ENCODE results near the gene TRIM31. TPM values are rescaled to one million over a fixed set of nuclear protein-coding genes. Genes with fewer than 3 reads are reported as not detected.

TRIM31 gene
- total RNA-seq, 2 experiments from 2014 or later, result not detected

GRCh38 chr6:30093951-30094661 is 18.8 kb downstream of the TRIM31 start:
- Histone ChIP-seq H3K4me3 (ENCODE audit: low read depth, low read length, poor library complexity, severe bottlenecking) (no peak overlapping the region), H3K79me2 (ENCODE audit: insufficient read depth, low read depth, low read length) (no peaks in the 10 kb centered on the region), H3K36me3 (ENCODE audit: insufficient read depth, low read length) (no peaks in the 10 kb centered on the region), H3K27ac (ENCODE audit: low read depth, low read length, poor library complexity, severe bottlenecking) (no peak overlapping the region), H3K4me2 (ENCODE audit: low read length) (no peak overlapping the region), H2AFZ (ENCODE audit: low read length) (no peak overlapping the region), H3K9me3 (ENCODE audit: low read length) (no peaks in the 10 kb centered on the region), H4K20me1 (ENCODE audit: insufficient read depth, low read length) (no peaks in the 10 kb centered on the region), H3K4me1 (ENCODE audit: insufficient read depth, low read length, poor library complexity, severe bottlenecking) (no peaks in the 10 kb centered on the region), H3K9me2 (ENCODE audit: insufficient read depth, low read length) (no peaks in the 10 kb centered on the region)
- ChIA-PET CTCF (ENCODE audit: unreplicated experiment) (interaction anchor here (0.7 kb wide), 1 partner anchor 27 kb away, joined by 3 read pairs; the partner anchor contains the start of gene PPP1R11), POLR2A (no interaction called here)
- BruUV-seq (replicated peaks), result no TSS peak
- no peak for DNase-seq (ENCODE audit: low spot score)
- no peak for TF ChIP-seq EZH2phosphoT487 (IDR thresholded peaks at IDR 0.05; ENCODE audit: borderline replicate concordance, low read depth, low read length)
- TF ChIP-seq, protein P1, sequence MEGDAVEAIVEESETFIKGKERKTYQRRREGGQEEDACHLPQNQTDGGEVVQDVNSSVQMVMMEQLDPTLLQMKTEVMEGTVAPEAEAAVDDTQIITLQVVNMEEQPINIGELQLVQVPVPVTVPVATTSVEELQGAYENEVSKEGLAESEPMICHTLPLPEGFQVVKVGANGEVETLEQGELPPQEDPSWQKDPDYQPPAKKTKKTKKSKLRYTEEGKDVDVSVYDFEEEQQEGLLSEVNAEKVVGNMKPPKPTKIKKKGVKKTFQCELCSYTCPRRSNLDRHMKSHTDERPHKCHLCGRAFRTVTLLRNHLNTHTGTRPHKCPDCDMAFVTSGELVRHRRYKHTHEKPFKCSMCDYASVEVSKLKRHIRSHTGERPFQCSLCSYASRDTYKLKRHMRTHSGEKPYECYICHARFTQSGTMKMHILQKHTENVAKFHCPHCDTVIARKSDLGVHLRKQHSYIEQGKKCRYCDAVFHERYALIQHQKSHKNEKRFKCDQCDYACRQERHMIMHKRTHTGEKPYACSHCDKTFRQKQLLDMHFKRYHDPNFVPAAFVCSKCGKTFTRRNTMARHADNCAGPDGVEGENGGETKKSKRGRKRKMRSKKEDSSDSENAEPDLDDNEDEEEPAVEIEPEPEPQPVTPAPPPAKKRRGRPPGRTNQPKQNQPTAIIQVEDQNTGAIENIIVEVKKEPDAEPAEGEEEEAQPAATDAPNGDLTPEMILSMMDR (conservative IDR thresholded peaks at IDR 0.05; ENCODE audit: low read length), result no peak
- intact Hi-C loops (cut with micrococcal nuclease; ENCODE audit: unreplicated experiment), result no loop called here

- no TSS peak for BruUV-seq (replicated peaks)
- no peak for DNase-seq (ENCODE audit: low spot score)
- no peaks in the 10 kb centered on the region for H3K79me2 ChIP-seq (ENCODE audit: insufficient read depth, low read depth, low read length)
- no peak overlapping the region for H3K4me2 ChIP-seq (ENCODE audit: low read length)
- intact Hi-C loops (cut with micrococcal nuclease; ENCODE audit: unreplicated experiment), result no loop called here
- H4K20me1 ChIP-seq (ENCODE audit: insufficient read depth, low read length), result no peaks in the 10 kb centered on the region
- H3K9me3 ChIP-seq (ENCODE audit: low read length), result no peaks in the 10 kb centered on the region
- H3K4me1 ChIP-seq (ENCODE audit: insufficient read depth, low read length, poor library complexity, severe bottlenecking), result no peaks in the 10 kb centered on the region
- H3K4me3 ChIP-seq (ENCODE audit: low read depth, low read length, poor library complexity, severe bottlenecking), result no peak overlapping the region
- no peak overlapping the region for H2AFZ ChIP-seq (ENCODE audit: low read length)
- TF ChIP-seq, protein P1 (conservative IDR thresholded peaks at IDR 0.05; ENCODE audit: low read length), result no peak
- TF ChIP-seq EZH2phosphoT487 (IDR thresholded peaks at IDR 0.05; ENCODE audit: borderline replicate concordance, low read depth, low read length), result no peak
- POLR2A ChIA-PET, result no interaction called here
- H3K36me3 ChIP-seq (ENCODE audit: insufficient read depth, low read length), result no peaks in the 10 kb centered on the region
- no peaks in the 10 kb centered on the region for H3K9me2 ChIP-seq (ENCODE audit: insufficient read depth, low read length)
- no peak overlapping the region for H3K27ac ChIP-seq (ENCODE audit: low read depth, low read length, poor library complexity, severe bottlenecking)
- CTCF ChIA-PET (ENCODE audit: unreplicated experiment), result no interaction called here
These were observed 19.9 kb downstream of the TRIM31 start for GRCh38 chr6:30092852-30093543.

Measured in OCI-LY7 (cell line).